K562 (cell line): Measurements from ENCODE around the gene CFAP221. TPM values are rescaled to one million over a fixed set of nuclear protein-coding genes. Genes with fewer than 3 reads are reported as not detected.
A peak's percentile ranks its signal among the peaks of the same experiment; 100 is the strongest.

Source experiments
- ATAC-seq: fragments of 200-7000 bp; cut with Tn5 transposase; 3 replicates; pipeline ENCODE4 v1.9.1; 2020; ENCODE audit warnings: moderate library complexity
- BruUV-seq: library from RNA; stranded (reverse); fragments of 400-500 nt; replicated peaks from 2 replicates; lab custom pipeline; 2021; lab: Mats Ljungman, UMichigan
- CTCF ChIA-PET: fragments of 300-600 bp; formaldehyde crosslinking; extraction: SDS; loops from one replicate; lab custom pipeline; 2021; ENCODE audit warnings: low intra/inter-chr PET ratio; lab: Yijun Ruan, JAX
- POLR2A ChIA-PET: fragments of 300-600, 350-650 bp; sonication (Branson Sonifier 250); formaldehyde crosslinking; extraction: SDS; loops from one replicate; lab custom pipeline; 2021; ENCODE audit warnings: antibody characterized with exemption, inconsistent platforms; lab: Yijun Ruan, JAX
- DNase-seq, 4 experiments: peaks; one replicate each; pipeline versions ENCODE4 v3.0.0 to v3.0.0-alpha.2; 2011 to 2018; ENCODE audit warnings: low spot score in 3 of 4, mixed read lengths in 3 of 4; ENCODE audit errors: extremely low read depth in 1 of 4
- FAIRE-seq: peaks from 2 replicates; lab custom pipeline; 2011; peaks lifted over from hg19 to GRCh38; lab: Jason Lieb, UNC
- H2AFZ ChIP-seq: 2 replicates; pipeline ENCODE4 v1.6.0; 2011; ENCODE audit warnings: low read depth, low read length, control low read depth, inconsistent platforms
- H3K27ac ChIP-seq: fragments of 200-600 bp; 3 replicates; pipeline ENCODE4 v1.8.0; 2011; ENCODE audit warnings: low read depth, mild to moderate bottlenecking, control low read depth, inconsistent platforms, low read length, moderate library complexity, mixed read lengths; ENCODE audit errors: extremely low read depth
- H3K27me3 ChIP-seq, 2 experiments: fragments of 300-600 bp in 1 of 2; 2 replicates in 1 of 2; 3 replicates in 1 of 2; pipeline versions ENCODE4 v1.6.0 to v1.8.0; 2011; ENCODE audit warnings: inconsistent platforms in 2 of 2, low read length in 2 of 2, mild to moderate bottlenecking in 1 of 2, mixed read lengths in 1 of 2, moderate library complexity in 1 of 2; ENCODE audit not compliant: control insufficient read depth in 2 of 2, insufficient read depth in 2 of 2
- H3K36me3 ChIP-seq: fragments of 300-600 bp; 3 replicates; pipeline ENCODE4 v1.8.0; 2011; ENCODE audit warnings: mild to moderate bottlenecking, low read length, inconsistent platforms; ENCODE audit not compliant: control insufficient read depth, insufficient read depth
- H3K4me1 ChIP-seq, 2 experiments: fragments of 200-600 bp in 1 of 2; replicated peaks in 1 of 2; 2 replicates in 1 of 2; 3 replicates in 1 of 2; pipeline versions ENCODE4 v1.5.1 to v1.8.0; 2011; ENCODE audit warnings: inconsistent platforms in 2 of 2, low read length in 2 of 2, mild to moderate bottlenecking in 1 of 2, mixed read lengths in 1 of 2, moderate library complexity in 1 of 2; ENCODE audit not compliant: control insufficient read depth in 2 of 2, insufficient read depth in 2 of 2
- H3K4me2 ChIP-seq: 2 replicates; pipeline ENCODE4 v1.6.1; 2011; ENCODE audit warnings: low read length, control low read depth, inconsistent platforms, mixed read lengths; ENCODE audit not compliant: insufficient read depth
- H3K4me3 ChIP-seq: fragments of 200-600 bp; sonication (generic), shearing (Covaris generic); 2 replicates; pipeline ENCODE4 v1.5.1; 2016; ENCODE audit warnings: control low read depth, inconsistent platforms
- H3K79me2 ChIP-seq: fragments of 200-600 bp; 3 replicates; pipeline ENCODE4 v1.8.0; 2011; ENCODE audit warnings: low read length, inconsistent platforms; ENCODE audit not compliant: control insufficient read depth, insufficient read depth
- H3K9ac ChIP-seq, 2 experiments: 2 replicates each; pipeline versions ENCODE4 v1.6.0 to v1.6.1; 2011; ENCODE audit warnings: low read depth in 2 of 2, low read length in 2 of 2, control low read depth in 1 of 2, inconsistent platforms in 1 of 2, mild to moderate bottlenecking in 1 of 2, mixed read lengths in 1 of 2; ENCODE audit not compliant: insufficient read depth in 1 of 2
- H3K9me1 ChIP-seq: one replicate; pipeline ENCODE4 v1.6.0; 2011; ENCODE audit warnings: inconsistent platforms, mild to moderate bottlenecking, low read length, moderate library complexity; ENCODE audit not compliant: control insufficient read depth, insufficient read depth
- H3K9me3 ChIP-seq: replicated peaks from 2 replicates; pipeline ENCODE4 v1.5.1; 2011; ENCODE audit warnings: low read depth, low read length, inconsistent platforms; ENCODE audit not compliant: control insufficient read depth, insufficient read depth
- H4K20me1 ChIP-seq: replicated peaks from 2 replicates; pipeline ENCODE4 v1.6.1; 2011; ENCODE audit warnings: low read length, inconsistent platforms, mixed read lengths; ENCODE audit not compliant: control insufficient read depth, insufficient read depth
- CEBPB ChIP-seq: fragments of 450-650 bp; IDR thresholded peaks from 2 replicates; pipeline ENCODE4 v1.6.1; 2016; ENCODE audit warnings: missing genetic modification characterization, missing compliant biosample characterization
- MCM7 ChIP-seq, 2 experiments: fragments of 450-650 bp; IDR thresholded peaks; 2 replicates each; pipeline ENCODE4 v1.6.1; 2016 to 2018
- NUFIP1 ChIP-seq: fragments of 450-650 bp; IDR thresholded peaks from 2 replicates; pipeline ENCODE4 v1.6.1; 2018; ENCODE audit not compliant: partially characterized antibody
- STAG1 ChIP-seq: sonication (generic); formaldehyde crosslinking; IDR thresholded peaks from 2 replicates; pipeline ENCODE4 v1.5.0; 2020; ENCODE audit warnings: missing genetic modification reagents, borderline replicate concordance
- SUPT5H ChIP-seq: fragments of 450-650 bp; IDR thresholded peaks from 2 replicates; pipeline ENCODE4 v1.6.1; 2016
- ZKSCAN1 ChIP-seq: fragments of 150-350 bp; IDR thresholded peaks from 2 replicates; pipeline ENCODE4 v1.6.1; 2016; ENCODE audit warnings: low read depth, low read length
- WGBS: fragments of 100-300 bp; shearing (Covaris generic); methylation state at CpG from one replicate; pipeline ENCODE4 v1.1.6; 2016; ENCODE audit warnings: low coverage, mixed read lengths; ENCODE audit not compliant: insufficient coverage; ENCODE audit errors: missing lambda C conversion rate; 5-methylcytosine and 5-hydroxymethylcytosine counted together
- in situ Hi-C: fragments of 300-500 bp; cut with MboI; formaldehyde crosslinking; loops from 4 replicates; pipeline ENCODE4 v1.15.0; 2018; ENCODE audit warnings: inconsistent platforms, mixed read lengths
- intact Hi-C: fragments of 100-400 bp; cut with micrococcal nuclease; formaldehyde crosslinking; loops from 2 replicates; pipeline ENCODE4 v1.14.2; 2022
- polyA plus RNA-seq, 8 experiments: library from polyadenylated mRNA; depleted of rRNA in 4 of 8; stranded (reverse) in 5 of 8; unstranded in 3 of 8; fragments of >200 nt; fragmentation: Nextera tagmentation in 2 of 8; fragmentation: Illumina TruSeq in 1 of 8; extraction: Ambion mirVana in 2 of 8; extraction: Trizol in 1 of 8; gene quantifications; 2 replicates each; pipeline versions ENCODE4 v1.2.1 to v1.2.3, GENCODE V29; 2011 to 2014; ENCODE audit warnings: inconsistent platforms in 1 of 8, missing spikeins in 1 of 8
- total RNA-seq, 7 experiments: library from RNA; depleted of rRNA in 6 of 7; stranded (reverse); fragments of >200 nt in 6 of 7; fragmentation: Illumina TruSeq in 2 of 7; extraction: Trizol in 2 of 7; gene quantifications; 2 replicates each; pipeline versions ENCODE4 v1.2.1 to v1.2.3, GENCODE V29; 2011 to 2021; ENCODE audit warnings: low replicate concordance in 1 of 7
- TF ChIP-seq, protein P1 (sequence below): IDR thresholded peaks from 2 replicates; pipeline ENCODE4 v1.6.1; 2011; ENCODE audit warnings: borderline replicate concordance, low read depth, mild to moderate bottlenecking, moderate library complexity, low read length; ENCODE audit not compliant: insufficient read depth, poor library complexity, severe bottlenecking

Gene CFAP221
- total and polyA plus RNA-seq, 9 of the 15 experiments (the other 6 are each of a cell fraction or from before 2014, with no cell fraction given): 0.09 to 1.4 (median 0.65) TPM

GRCh38 chr2:119702918-119703401 is 158.7 kb downstream of the CFAP221 start (continued):
- TF ChIP-seq, protein P1, sequence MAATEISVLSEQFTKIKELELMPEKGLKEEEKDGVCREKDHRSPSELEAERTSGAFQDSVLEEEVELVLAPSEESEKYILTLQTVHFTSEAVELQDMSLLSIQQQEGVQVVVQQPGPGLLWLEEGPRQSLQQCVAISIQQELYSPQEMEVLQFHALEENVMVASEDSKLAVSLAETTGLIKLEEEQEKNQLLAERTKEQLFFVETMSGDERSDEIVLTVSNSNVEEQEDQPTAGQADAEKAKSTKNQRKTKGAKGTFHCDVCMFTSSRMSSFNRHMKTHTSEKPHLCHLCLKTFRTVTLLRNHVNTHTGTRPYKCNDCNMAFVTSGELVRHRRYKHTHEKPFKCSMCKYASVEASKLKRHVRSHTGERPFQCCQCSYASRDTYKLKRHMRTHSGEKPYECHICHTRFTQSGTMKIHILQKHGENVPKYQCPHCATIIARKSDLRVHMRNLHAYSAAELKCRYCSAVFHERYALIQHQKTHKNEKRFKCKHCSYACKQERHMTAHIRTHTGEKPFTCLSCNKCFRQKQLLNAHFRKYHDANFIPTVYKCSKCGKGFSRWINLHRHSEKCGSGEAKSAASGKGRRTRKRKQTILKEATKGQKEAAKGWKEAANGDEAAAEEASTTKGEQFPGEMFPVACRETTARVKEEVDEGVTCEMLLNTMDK: peak; percentile 31
- TF ChIP-seq STAG1 (CRISPR knock-in tag): peak; percentile 89

GRCh38 chr2:119703526-119703925 is 159.3 kb downstream of the CFAP221 start:
- DNase-seq: no peak
- H3K4me2 ChIP-seq: no peak overlapping the region
- H3K9me1 ChIP-seq: no peaks in the 10 kb centered on the region
- H3K36me3 ChIP-seq: no peaks in the 10 kb centered on the region
- H3K79me2 ChIP-seq: no peaks in the 10 kb centered on the region
- no peak overlapping the region for H3K27ac ChIP-seq
- peaks cover 0 to 4% of the 10 kb centered on the region in 2 experiments; a peak in 3 of 5 replicates for H3K4me1 ChIP-seq
- peaks cover 0 to 4% of the 10 kb centered on the region in 2 experiments; a peak in 2 of 5 replicates for H3K27me3 ChIP-seq
- H3K9me3 ChIP-seq: peaks cover 4% of the 10 kb centered on the region; the same call in 1 of the 2 replicates
- H2AFZ ChIP-seq: no peak overlapping the region
- H3K9ac ChIP-seq: no peak overlapping the region
- no TSS peak for BruUV-seq
- WGBS: 37% methylated on average over 5 of the region's 5 CpGs
- no peak for FAIRE-seq
- intact Hi-C loops: loop anchor here (1.0 to 2.0 kb wide), 3 partner anchors 123 to 471 kb away; partner anchors contain the start of gene EPB41L5
- TF ChIP-seq SUPT5H (no peak), ZKSCAN1 (no peak), MCM7 (IDR thresholded peaks at IDR 0.05) (no peak), NUFIP1 (no peak), CEBPB (tag) (no peak)
- no peaks in the 10 kb centered on the region for H4K20me1 ChIP-seq
- CTCF ChIA-PET: interaction anchor here (0.8 to 1.4 kb wide), 2 partner anchors 123 to 472 kb away, joined by 3 to 9 read pairs; no protein-coding TSS in a partner anchor
- no peak for ATAC-seq
- H3K4me3 ChIP-seq: no peak overlapping the region
- POLR2A ChIA-PET: interaction anchor here (0.6 to 1.3 kb wide), 5 partner anchors 11 to 472 kb away, joined by 3 read pairs; no protein-coding TSS in a partner anchor
- in situ Hi-C loops: no loop called here
